GM12874 (cell line): ENCODE measurements around the gene ZNF471.

Experiments used
- TF ChIP-seq, protein P1 (sequence below): IDR thresholded peaks from 2 replicates; pipeline ENCODE4 v1.5.1; 2011; ENCODE audit warnings: low read depth, mild to moderate bottlenecking, control low read depth, low read length, moderate library complexity; ENCODE audit not compliant: insufficient read depth

The ZNF471 gene

DNA sequence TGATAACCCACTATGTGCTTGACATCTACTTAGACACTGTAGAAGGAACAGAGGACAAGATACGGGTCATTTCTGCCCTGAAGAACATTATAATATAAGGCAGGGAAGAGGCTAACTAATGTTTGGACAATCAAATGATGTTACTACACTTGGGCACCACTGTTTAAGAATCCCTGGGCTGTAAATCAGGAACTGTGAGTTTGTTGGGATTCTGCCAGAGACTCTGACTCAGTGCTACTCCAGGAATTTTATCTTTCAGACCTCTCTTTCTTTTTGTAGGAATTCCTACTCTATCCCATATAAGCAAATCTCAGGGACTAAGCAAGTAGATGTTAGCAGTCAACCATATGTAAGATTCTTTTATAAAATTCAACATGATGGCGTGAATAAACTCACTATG is 3.1 kb upstream of the ZNF471 start:
- TF ChIP-seq, protein P1, sequence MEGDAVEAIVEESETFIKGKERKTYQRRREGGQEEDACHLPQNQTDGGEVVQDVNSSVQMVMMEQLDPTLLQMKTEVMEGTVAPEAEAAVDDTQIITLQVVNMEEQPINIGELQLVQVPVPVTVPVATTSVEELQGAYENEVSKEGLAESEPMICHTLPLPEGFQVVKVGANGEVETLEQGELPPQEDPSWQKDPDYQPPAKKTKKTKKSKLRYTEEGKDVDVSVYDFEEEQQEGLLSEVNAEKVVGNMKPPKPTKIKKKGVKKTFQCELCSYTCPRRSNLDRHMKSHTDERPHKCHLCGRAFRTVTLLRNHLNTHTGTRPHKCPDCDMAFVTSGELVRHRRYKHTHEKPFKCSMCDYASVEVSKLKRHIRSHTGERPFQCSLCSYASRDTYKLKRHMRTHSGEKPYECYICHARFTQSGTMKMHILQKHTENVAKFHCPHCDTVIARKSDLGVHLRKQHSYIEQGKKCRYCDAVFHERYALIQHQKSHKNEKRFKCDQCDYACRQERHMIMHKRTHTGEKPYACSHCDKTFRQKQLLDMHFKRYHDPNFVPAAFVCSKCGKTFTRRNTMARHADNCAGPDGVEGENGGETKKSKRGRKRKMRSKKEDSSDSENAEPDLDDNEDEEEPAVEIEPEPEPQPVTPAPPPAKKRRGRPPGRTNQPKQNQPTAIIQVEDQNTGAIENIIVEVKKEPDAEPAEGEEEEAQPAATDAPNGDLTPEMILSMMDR: no peak

DNA sequence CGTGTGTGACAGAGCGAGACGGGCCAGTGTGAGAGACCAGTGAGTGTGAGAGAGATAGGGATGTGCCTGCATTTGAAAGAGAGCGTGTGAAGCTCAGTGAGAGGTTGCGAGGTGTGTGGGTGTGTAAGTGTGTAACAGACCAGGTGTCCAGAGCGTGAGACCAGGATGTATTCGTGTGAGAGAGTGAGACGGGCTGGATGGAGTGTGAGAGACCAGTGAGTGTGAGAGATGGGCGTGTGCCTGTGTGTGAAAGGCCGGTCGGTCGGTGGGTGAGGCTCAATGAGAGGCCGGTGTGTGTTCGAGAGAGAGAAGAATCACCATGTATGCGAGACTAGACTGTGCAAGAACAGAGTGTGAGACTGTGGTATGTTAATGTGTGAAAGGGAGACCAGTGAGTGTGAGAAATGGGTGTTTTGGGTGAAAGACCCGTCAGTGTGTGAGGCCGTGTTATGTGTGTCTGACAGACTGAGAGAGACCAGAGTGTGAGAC is 679 bp downstream of the ZNF471 start:
- TF ChIP-seq, protein P1: no peak

DNA sequence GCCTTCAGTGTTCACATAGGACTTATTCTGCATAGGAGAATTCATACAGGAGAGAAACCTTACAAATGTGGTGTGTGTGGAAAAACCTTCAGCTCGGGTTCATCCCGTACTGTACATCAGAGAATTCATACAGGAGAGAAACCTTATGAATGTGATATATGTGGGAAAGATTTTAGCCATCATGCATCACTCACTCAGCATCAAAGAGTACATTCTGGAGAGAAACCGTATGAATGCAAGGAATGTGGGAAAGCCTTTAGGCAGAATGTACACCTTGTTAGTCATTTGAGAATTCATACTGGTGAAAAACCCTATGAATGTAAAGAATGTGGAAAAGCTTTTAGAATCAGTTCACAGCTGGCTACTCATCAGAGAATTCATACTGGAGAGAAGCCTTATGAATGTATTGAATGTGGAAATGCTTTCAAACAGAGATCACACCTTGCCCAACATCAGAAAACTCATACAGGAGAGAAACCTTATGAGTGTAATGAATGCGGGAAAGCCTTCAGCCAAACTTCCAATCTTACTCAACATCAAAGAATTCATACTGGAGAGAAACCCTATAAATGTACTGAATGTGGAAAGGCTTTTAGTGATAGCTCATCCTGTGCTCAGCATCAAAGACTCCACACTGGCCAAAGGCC is 17.7 kb downstream of the ZNF471 start:
- TF ChIP-seq, protein P1: no peak

DNA sequence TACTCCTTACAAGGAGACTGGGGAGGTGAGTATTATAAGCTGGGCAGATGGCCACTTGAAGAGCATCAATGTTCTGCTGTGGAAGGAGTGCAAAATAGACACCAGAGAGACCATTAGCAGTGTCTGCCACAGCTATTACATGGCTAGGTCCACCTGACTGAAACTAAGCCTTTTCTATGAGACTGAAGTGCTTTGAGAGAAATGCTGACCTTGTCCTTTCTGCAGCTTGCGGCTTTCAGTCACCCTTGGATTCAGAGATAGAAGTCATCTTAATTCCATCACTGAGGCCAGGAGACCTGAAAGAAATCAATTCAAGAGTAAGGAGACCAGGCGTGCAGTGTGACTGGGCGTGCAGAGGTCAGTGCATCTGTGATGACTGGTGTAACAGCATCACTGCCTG is 29.8 kb downstream of the ZNF471 start:
- TF ChIP-seq, protein P1: no peak

DNA sequence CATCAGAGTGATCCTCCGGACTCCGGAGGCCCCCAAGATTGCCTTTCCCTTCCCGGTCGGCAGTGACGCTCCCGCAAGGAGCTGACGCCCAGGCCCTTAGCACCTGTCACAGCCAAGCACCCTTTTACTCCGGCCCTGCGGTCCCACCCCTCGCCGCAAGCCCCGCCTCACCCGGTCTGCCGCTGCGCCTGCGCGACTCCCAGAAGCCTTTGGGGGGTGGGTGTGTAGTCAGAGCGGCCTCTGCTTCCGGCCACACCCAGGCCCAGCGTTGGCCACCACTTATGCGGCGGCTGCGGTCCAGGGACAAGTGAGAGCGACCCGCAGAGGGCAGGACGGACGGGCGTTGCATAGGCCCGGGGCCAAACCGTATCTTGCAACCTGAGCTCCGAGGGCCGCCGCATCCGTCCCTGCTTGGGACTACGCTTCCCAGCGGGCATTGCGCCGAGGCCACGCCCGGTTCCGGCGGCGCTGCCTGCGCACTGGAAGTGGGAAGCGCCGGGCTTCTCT is 30.7 kb downstream of the ZNF471 start:
- TF ChIP-seq, protein P1: no peak

DNA sequence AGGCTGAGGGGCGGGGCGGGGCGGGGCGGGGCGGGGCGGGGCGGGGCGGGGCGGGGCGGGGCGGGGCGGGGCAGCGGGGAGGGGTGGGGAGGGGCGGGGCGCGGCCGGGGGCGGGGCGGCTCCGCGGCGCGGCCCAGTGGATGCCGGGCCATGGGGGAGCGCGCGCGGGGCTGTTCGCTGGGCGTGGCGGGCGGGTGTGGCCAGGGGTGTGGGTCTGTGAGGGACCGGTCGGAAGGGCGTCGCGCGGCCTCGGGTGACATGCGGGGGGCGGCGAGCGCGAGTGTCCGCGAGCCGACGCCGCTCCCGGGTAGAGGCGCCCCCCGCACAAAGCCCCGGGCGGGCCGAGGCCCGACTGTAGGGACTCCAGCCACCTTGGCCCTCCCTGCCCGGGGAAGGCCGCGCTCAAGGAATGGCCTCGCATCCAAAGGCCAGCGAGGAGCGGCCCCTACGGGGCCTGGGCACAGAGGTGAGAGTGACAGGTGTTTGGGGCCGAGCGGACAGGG is 31.2 kb downstream of the ZNF471 start, which contains the start of gene ZFP28:
Gene ZFP28 (plus strand): TSS at position 188 of the 503 bp plus-strand sequence. CDS start 71 bp downstream, at position 259.
- TF ChIP-seq, protein P1: no peak

DNA sequence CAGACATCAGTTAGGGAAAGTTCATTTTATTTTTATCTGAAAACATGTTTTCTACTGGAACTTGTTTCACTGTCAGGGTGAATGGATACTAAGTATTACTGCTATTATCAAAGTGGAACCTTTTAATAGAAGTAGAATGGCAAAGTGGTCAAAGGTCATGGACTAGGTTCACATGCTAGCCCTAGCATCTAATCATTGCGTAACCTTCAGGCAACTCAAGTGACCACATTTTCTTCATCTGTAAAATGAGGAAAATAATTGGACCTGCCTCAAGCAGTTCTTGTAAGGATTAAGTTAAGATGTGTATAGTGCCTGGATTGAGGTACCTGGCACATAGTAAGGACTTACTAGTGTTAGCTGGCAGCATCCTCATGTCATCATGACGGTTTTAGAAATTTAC is 36.1 kb downstream of the ZNF471 start:
- TF ChIP-seq, protein P1: no peak
